Natural killer cell (primary cell): ENCODE results near the gene TENT5A. TPM values are rescaled to one million over a fixed set of nuclear protein-coding genes. Genes with fewer than 3 reads are reported as not detected.

ENCODE experiments used
- ATAC-seq, 3 donors: fragments of 150-1000 bp in 2 of 3; fragments of 200-7000 bp in 1 of 3; cut with Tn5 transposase; 1 replicate in 1 of 3; 2 replicates in 2 of 3; pipeline ENCODE4 v1.10.0; 2021; ENCODE audit warnings: mild to moderate bottlenecking in 2 of 3, moderate library complexity in 2 of 3
- DNase-seq, 2 donors: peaks; one replicate each; pipeline versions ENCODE4 v3.0.0 to v3.0.0-alpha.2; 2013 to 2021; ENCODE audit warnings: mixed read lengths in 1 of 2
- H3K27ac ChIP-seq: one replicate; pipeline ENCODE4 v1.5.1; 2013; ENCODE audit warnings: mild to moderate bottlenecking, low read length
- H3K27me3 ChIP-seq: one replicate; pipeline ENCODE4 v1.6.1; 2013; ENCODE audit warnings: low read length; ENCODE audit not compliant: control insufficient read depth, insufficient read depth
- H3K36me3 ChIP-seq: one replicate; pipeline ENCODE4 v1.6.1; 2013; ENCODE audit warnings: low read length; ENCODE audit not compliant: control insufficient read depth, insufficient read depth
- H3K4me1 ChIP-seq: one replicate; pipeline ENCODE4 v1.6.1; 2013; ENCODE audit warnings: low read length; ENCODE audit not compliant: control insufficient read depth, insufficient read depth
- H3K4me3 ChIP-seq: one replicate; pipeline ENCODE4 v1.5.1; 2013; ENCODE audit warnings: low read length
- H3K9me3 ChIP-seq: one replicate; pipeline ENCODE4 v1.6.1; 2013; ENCODE audit warnings: low read length; ENCODE audit not compliant: control insufficient read depth, insufficient read depth
- H3K27ac Mint-ChIP-seq, 2 donors: one replicate each; pipeline ENCODE4 v1.8.0; 2022; ENCODE audit warnings: mild to moderate bottlenecking in 2 of 2, mixed read lengths in 2 of 2, moderate library complexity in 1 of 2
- H3K27me3 Mint-ChIP-seq, 2 donors: one replicate each; pipeline ENCODE4 v1.8.0; 2022; ENCODE audit warnings: low read depth in 2 of 2, mixed read lengths in 2 of 2
- H3K36me3 Mint-ChIP-seq: one replicate; pipeline ENCODE4 v1.8.0; 2022; ENCODE audit warnings: mixed read lengths
- H3K4me1 Mint-ChIP-seq, 2 donors: one replicate each; pipeline ENCODE4 v1.8.0; 2022; ENCODE audit warnings: mixed read lengths in 2 of 2
- H3K4me3 Mint-ChIP-seq: one replicate; pipeline ENCODE4 v1.8.0; 2022; ENCODE audit warnings: mild to moderate bottlenecking, moderate library complexity, mixed read lengths
- H3K9me3 Mint-ChIP-seq, 2 donors: one replicate each; pipeline ENCODE4 v1.8.0; 2022; ENCODE audit warnings: mixed read lengths in 2 of 2
- CTCF ChIP-seq: fragments of 200-600 bp; IDR thresholded peaks from one replicate; pipeline ENCODE4 v1.8.0; 2022; ENCODE audit warnings: antibody characterized with exemption
- WGBS: methylation state at CpG from one replicate; pipeline ENCODE4 v1.1.7; 2013; ENCODE audit warnings: missing lambda C conversion rate; ENCODE audit not compliant: insufficient coverage; 5-methylcytosine and 5-hydroxymethylcytosine counted together
- intact Hi-C: fragments of 100-400 bp; cut with micrococcal nuclease; formaldehyde crosslinking; loops from one replicate; pipeline ENCODE4 v1.14.2; 2022
- total RNA-seq, 4 donors: library from RNA; stranded (reverse); fragments of 120-200 nt in 1 of 4; gene quantifications; one replicate each; pipeline versions ENCODE4 v1.2.3 to v1.2.4, GENCODE V29; 2013 to 2022

The TENT5A gene
- total RNA-seq, 3 donors from 2014 or later (not counting 1 experiment from before 2014, with no cell fraction given): 22.9 to 23.8 (median 22.9) TPM

DNA sequence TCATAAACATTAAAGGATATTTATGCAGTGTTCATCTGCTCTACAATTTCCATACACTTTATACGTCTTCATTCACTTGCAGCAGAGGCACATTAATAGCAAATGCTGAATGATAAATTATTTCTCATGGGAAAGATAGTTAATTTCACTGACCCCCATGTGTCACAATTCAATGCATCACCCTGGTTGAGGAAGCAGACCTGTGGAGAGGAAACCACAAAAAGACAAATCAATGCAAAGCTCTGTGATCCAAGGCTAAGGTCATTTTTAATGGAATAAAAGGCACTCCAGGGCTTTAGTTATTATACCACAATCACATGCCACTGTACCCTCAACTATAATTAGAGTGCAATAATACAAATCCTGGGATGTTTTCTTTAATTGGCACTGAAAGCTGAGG lies 40.3 kb upstream of the TENT5A start:
- peaks cover 2% of the 10 kb centered on the region in 2 donors for H3K9me3 Mint-ChIP-seq
- Histone ChIP-seq H3K4me1 (no peaks in the 10 kb centered on the region), H3K27ac (no peak overlapping the region), H3K9me3 (no peaks in the 10 kb centered on the region), H3K27me3 (no peaks in the 10 kb centered on the region), H3K36me3 (no peaks in the 10 kb centered on the region), H3K4me3 (no peak overlapping the region)
- TF ChIP-seq CTCF: no peak
- WGBS: 60% methylated on average over 1 of the region's 1 CpG
- DNase-seq: no peak
- no peak overlapping the region for H3K27ac Mint-ChIP-seq
- H3K4me3 Mint-ChIP-seq: no peak overlapping the region
- H3K27me3 Mint-ChIP-seq: peaks cover 0 to 2% of the 10 kb centered on the region in 2 donors
- no peaks in the 10 kb centered on the region for H3K4me1 Mint-ChIP-seq
- H3K36me3 Mint-ChIP-seq: no peaks in the 10 kb centered on the region
- intact Hi-C loops: no loop called here
- ATAC-seq: no peak

GRCh38 chr6:81791756-81792155 lies 39.3 kb upstream of the TENT5A start:
- no peak for TF ChIP-seq CTCF

GRCh38 chr6:81790034-81790433 lies 37.6 kb upstream of the TENT5A start:
- H3K27ac ChIP-seq: no peak overlapping the region
- Mint-ChIP-seq H3K27ac (no peak overlapping the region), H3K4me3 (no peak overlapping the region), H3K9me3 (peaks cover 0 to 2% of the 10 kb centered on the region in 2 donors), H3K27me3 (peaks cover 0 to 2% of the 10 kb centered on the region in 2 donors), H3K4me1 (no peaks in the 10 kb centered on the region), H3K36me3 (no peaks in the 10 kb centered on the region)
- no peak overlapping the region for H3K4me3 ChIP-seq
- no peak for ATAC-seq
- H3K4me1 ChIP-seq: no peaks in the 10 kb centered on the region
- 86% methylated on average over 2 of the region's 2 CpGs for WGBS
- no peak for TF ChIP-seq CTCF
- H3K27me3 ChIP-seq: no peaks in the 10 kb centered on the region
- intact Hi-C loops: no loop called here
- no peak for DNase-seq
- H3K9me3 ChIP-seq: no peaks in the 10 kb centered on the region
- H3K36me3 ChIP-seq: no peaks in the 10 kb centered on the region

More at GRCh38 chr6:81791756-81792155, 39.3 kb upstream of the TENT5A start:
- 95% methylated on average over 2 of the region's 2 CpGs for WGBS
- DNase-seq (no peak), ATAC-seq (no peak)
- no peak overlapping the region for H3K4me3 Mint-ChIP-seq
- Histone ChIP-seq H3K36me3 (no peaks in the 10 kb centered on the region), H3K4me1 (no peaks in the 10 kb centered on the region), H3K9me3 (no peaks in the 10 kb centered on the region), H3K27me3 (no peaks in the 10 kb centered on the region), H3K4me3 (no peak overlapping the region), H3K27ac (no peak overlapping the region)
- H3K9me3 Mint-ChIP-seq: peaks cover 2% of the 10 kb centered on the region in 2 donors
- intact Hi-C loops: no loop called here
- H3K27ac Mint-ChIP-seq: no peak overlapping the region
- H3K36me3 Mint-ChIP-seq: no peaks in the 10 kb centered on the region
- H3K27me3 Mint-ChIP-seq: peaks cover 0 to 2% of the 10 kb centered on the region in 2 donors
- H3K4me1 Mint-ChIP-seq: no peaks in the 10 kb centered on the region

- H3K27ac ChIP-seq: no peak overlapping the region
- no peaks in the 10 kb centered on the region for H3K4me1 ChIP-seq
- Mint-ChIP-seq H3K36me3 (no peaks in the 10 kb centered on the region), H3K4me1 (no peaks in the 10 kb centered on the region), H3K27me3 (peaks cover 0 to 2% of the 10 kb centered on the region in 2 donors), H3K9me3 (peaks cover 0 to 2% of the 10 kb centered on the region in 2 donors), H3K27ac (no peak overlapping the region), H3K4me3 (no peak overlapping the region)
- TF ChIP-seq CTCF: no peak
- intact Hi-C loops: no loop called here
- WGBS: 50% methylated on average over 1 of the region's 1 CpG
- H3K27me3 ChIP-seq: no peaks in the 10 kb centered on the region
- DNase-seq (no peak), ATAC-seq (no peak)
- no peaks in the 10 kb centered on the region for H3K36me3 ChIP-seq
- H3K4me3 ChIP-seq: no peak overlapping the region
- H3K9me3 ChIP-seq: no peaks in the 10 kb centered on the region
Measured at GRCh38 chr6:81789291-81789690, 36.8 kb upstream of the TENT5A start.
